ENCODE results near the gene ABHD17C.

ABHD17C gene

GRCh38 chr15:80721476-80721875 is 26.4 kb downstream of the ABHD17C start:
- no peak overlapping the region for H3K4me3 ChIP-seq (ENCODE audit: low read depth, low read length)
- TF ChIP-seq CTCF (IDR thresholded peaks at IDR 0.05; ENCODE audit: low read depth, low read length, missing control alignments), result no peak
- DNase-seq (ENCODE audit: low read depth), result no peak
- in situ Hi-C loops (cut with HindIII; ENCODE audit: low sequenced_read_pairs), result no loop called here

- DNase-seq (ENCODE audit: low read depth), result no peak
- in situ Hi-C loops (cut with HindIII; ENCODE audit: low sequenced_read_pairs), result no loop called here
- no peak for TF ChIP-seq CTCF (IDR thresholded peaks at IDR 0.05; ENCODE audit: low read depth, low read length, missing control alignments)
- no peak overlapping the region for H3K4me3 ChIP-seq (ENCODE audit: low read depth, low read length)
Observed at GRCh38 chr15:80722811-80723210, 27.7 kb downstream of the ABHD17C start.

GRCh38 chr15:80727196-80727595 is 32.1 kb downstream of the ABHD17C start:
- TF ChIP-seq CTCF (IDR thresholded peaks at IDR 0.05; ENCODE audit: low read depth, low read length, missing control alignments), result no peak
- H3K4me3 ChIP-seq (ENCODE audit: low read depth, low read length), result no peak overlapping the region
- in situ Hi-C loops (cut with HindIII; ENCODE audit: low sequenced_read_pairs), result no loop called here
- peak; percentile 74 for DNase-seq (ENCODE audit: low read depth)

DNA sequence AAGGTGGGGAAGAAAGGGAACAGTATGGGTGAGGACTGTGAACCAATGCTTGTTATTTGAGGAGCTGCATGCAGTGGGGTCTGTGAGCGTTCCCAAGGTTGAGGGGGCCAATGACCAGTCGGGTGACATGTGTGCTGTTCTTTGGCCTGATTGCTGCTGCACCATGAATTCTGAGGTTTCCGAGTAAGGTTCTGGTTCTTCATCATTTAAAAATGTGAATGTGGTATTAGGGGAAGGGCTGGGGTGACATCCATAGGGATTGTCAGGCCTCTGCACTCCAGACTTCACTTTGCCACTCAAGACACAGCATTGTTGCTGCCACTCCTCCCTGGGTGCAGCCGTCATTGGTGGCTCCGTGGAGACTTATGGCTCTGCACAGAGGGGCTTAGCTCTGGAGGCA is 32.5 kb downstream of the ABHD17C start:
- in situ Hi-C loops (cut with HindIII; ENCODE audit: low sequenced_read_pairs), result no loop called here
- H3K4me3 ChIP-seq (ENCODE audit: low read depth, low read length), result no peak overlapping the region
- no peak for TF ChIP-seq CTCF (IDR thresholded peaks at IDR 0.05; ENCODE audit: low read depth, low read length, missing control alignments)
- no peak for DNase-seq (ENCODE audit: low read depth)

GRCh38 chr15:80730387-80730786 is 35.3 kb downstream of the ABHD17C start:
- no peak for DNase-seq (ENCODE audit: low read depth)
- H3K4me3 ChIP-seq (ENCODE audit: low read depth, low read length), result no peak overlapping the region
- in situ Hi-C loops (cut with HindIII; ENCODE audit: low sequenced_read_pairs), result no loop called here
- no peak for TF ChIP-seq CTCF (IDR thresholded peaks at IDR 0.05; ENCODE audit: low read depth, low read length, missing control alignments)

DNA sequence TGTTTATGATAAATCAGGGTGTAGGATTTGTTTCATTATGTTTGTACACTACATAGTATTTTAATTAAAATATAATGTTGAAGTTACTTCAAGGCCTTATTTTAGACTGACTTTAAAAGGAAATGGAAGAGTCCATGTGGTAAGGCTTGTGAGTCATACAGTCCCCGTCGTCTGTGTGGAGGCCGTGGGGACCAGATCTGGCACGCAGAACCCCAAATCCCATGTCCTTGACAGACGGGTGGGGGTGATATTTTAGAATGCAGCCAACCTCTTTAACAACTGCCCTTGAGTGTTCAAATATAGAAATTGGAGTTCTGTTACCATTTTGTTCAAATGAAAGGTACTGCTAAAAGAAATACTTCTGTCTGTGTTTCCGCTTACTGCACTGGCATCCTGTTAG is 35.8 kb downstream of the ABHD17C start:
- in situ Hi-C loops (cut with HindIII; ENCODE audit: low sequenced_read_pairs), result no loop called here
- no peak overlapping the region for H3K4me3 ChIP-seq (ENCODE audit: low read depth, low read length)
- no peak for DNase-seq (ENCODE audit: low read depth)
- no peak for TF ChIP-seq CTCF (IDR thresholded peaks at IDR 0.05; ENCODE audit: low read depth, low read length, missing control alignments)

DNA sequence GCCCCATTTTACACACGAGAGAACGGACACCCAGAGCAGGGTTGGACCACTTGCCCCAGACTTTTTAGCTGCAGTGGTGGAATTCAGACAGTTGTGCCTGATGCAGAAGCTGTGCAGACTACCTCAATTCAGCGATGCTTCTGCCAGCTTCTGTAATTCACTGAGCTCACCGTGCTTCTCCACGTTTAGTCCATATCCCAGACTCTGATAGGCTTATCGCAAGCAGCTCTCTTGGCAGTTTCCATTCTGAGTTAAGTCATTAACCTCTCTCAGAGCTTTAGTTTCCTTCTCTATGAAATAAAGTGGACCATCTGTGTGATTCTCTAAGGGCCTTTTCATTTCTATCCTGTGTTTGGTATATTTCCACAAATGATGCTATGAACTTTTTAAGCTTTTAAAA is 37.1 kb downstream of the ABHD17C start:
- TF ChIP-seq CTCF (IDR thresholded peaks at IDR 0.05; ENCODE audit: low read depth, low read length, missing control alignments), result no peak
- no peak for DNase-seq (ENCODE audit: low read depth)
- in situ Hi-C loops (cut with HindIII; ENCODE audit: low sequenced_read_pairs), result no loop called here
- H3K4me3 ChIP-seq (ENCODE audit: low read depth, low read length), result no peak overlapping the region
